HepG2 (cell line): ENCODE measurements around the gene PPP1R12A. TPM values are rescaled to one million over a fixed set of nuclear protein-coding genes. Genes with fewer than 3 reads are reported as not detected.

ENCODE experiments used
- ATAC-seq: fragments of 200-7000 bp; cut with Tn5 transposase; 3 replicates; pipeline ENCODE4 v1.9.1; 2020; ENCODE audit warnings: mild to moderate bottlenecking, moderate library complexity
- BruUV-seq: library from RNA; stranded (reverse); fragments of 400-500 nt; replicated peaks from 2 replicates; lab custom pipeline; 2021; lab: Mats Ljungman, UMichigan
- CTCF ChIA-PET: fragments of 300-600 bp; formaldehyde crosslinking; extraction: SDS; loops from one replicate; lab custom pipeline; 2021; ENCODE audit warnings: low total read pairs, inconsistent platforms, low intra/inter-chr PET ratio; lab: Yijun Ruan, JAX
- POLR2A ChIA-PET: fragments of 350-600 bp; sonication (Branson Sonifier 250); formaldehyde crosslinking; loops from one replicate; lab custom pipeline; 2020; ENCODE audit warnings: antibody characterized with exemption, inconsistent platforms; lab: Yijun Ruan, JAX
- DNase-seq: peaks from one replicate; pipeline ENCODE4 v3.0.0-alpha.2; 2015; ENCODE audit warnings: low spot score
- FAIRE-seq: peaks from 3 replicates; lab custom pipeline; 2011; peaks lifted over from hg19 to GRCh38; lab: Jason Lieb, UNC
- H2AFZ ChIP-seq: one replicate; pipeline ENCODE4 v1.6.1; 2011; ENCODE audit warnings: low read length, inconsistent platforms
- H3K27ac ChIP-seq: fragments of 300-600 bp; 3 replicates; pipeline ENCODE4 v1.8.0; 2011; ENCODE audit warnings: mixed run types, mild to moderate bottlenecking, mixed read lengths, low read length, inconsistent platforms; ENCODE audit not compliant: insufficient read depth; ENCODE audit errors: extremely low read length
- H3K27me3 ChIP-seq, 2 experiments: fragments of 200-600 bp in 1 of 2; 2 replicates in 1 of 2; 3 replicates in 1 of 2; pipeline versions ENCODE4 v1.6.0 to v1.8.0; 2011; ENCODE audit warnings: low read length in 2 of 2, mild to moderate bottlenecking in 2 of 2, moderate library complexity in 2 of 2, inconsistent platforms in 1 of 2; ENCODE audit not compliant: insufficient read depth in 2 of 2, control insufficient read depth in 1 of 2
- H3K36me3 ChIP-seq, 2 experiments: fragments of 200-600 bp in 1 of 2; replicated peaks in 1 of 2; 2 replicates in 1 of 2; 3 replicates in 1 of 2; pipeline versions ENCODE4 v1.5.1 to v1.8.0; 2011; ENCODE audit warnings: low read length in 2 of 2, inconsistent platforms in 1 of 2; ENCODE audit not compliant: insufficient read depth in 2 of 2, control insufficient read depth in 1 of 2
- H3K4me1 ChIP-seq: 2 replicates; pipeline ENCODE4 v1.5.1; 2012; ENCODE audit warnings: low read length, inconsistent platforms; ENCODE audit not compliant: insufficient read depth
- H3K4me2 ChIP-seq: 2 replicates; pipeline ENCODE4 v1.6.0; 2011; ENCODE audit warnings: low read depth, low read length, inconsistent platforms
- H3K4me3 ChIP-seq, 3 experiments: fragments of 200-600 bp in 1 of 3; sonication (generic), shearing (Covaris generic) in 1 of 3; replicated peaks in 1 of 3; 2 replicates each; pipeline ENCODE4 v1.5.1; 2011 to 2016; ENCODE audit warnings: low read length in 3 of 3, inconsistent platforms in 2 of 3, low read depth in 2 of 3, mild to moderate bottlenecking in 2 of 3, control low read depth in 1 of 3, mixed read lengths in 1 of 3; ENCODE audit not compliant: insufficient read depth in 1 of 3
- H3K79me2 ChIP-seq: one replicate; pipeline ENCODE4 v1.6.1; 2011; ENCODE audit warnings: low read length, inconsistent platforms; ENCODE audit not compliant: insufficient read depth
- H3K9ac ChIP-seq: 2 replicates; pipeline ENCODE4 v1.6.0; 2011; ENCODE audit warnings: mild to moderate bottlenecking, low read depth, low read length, inconsistent platforms; ENCODE audit not compliant: insufficient read depth
- H3K9me3 ChIP-seq: 2 replicates; pipeline ENCODE4 v1.5.1; 2012; ENCODE audit warnings: mild to moderate bottlenecking, low read length
- H4K20me1 ChIP-seq: 2 replicates; pipeline ENCODE4 v1.6.0; 2011; ENCODE audit warnings: inconsistent platforms, mild to moderate bottlenecking, low read length, moderate library complexity; ENCODE audit not compliant: insufficient read depth
- AGO1 ChIP-seq: fragments of 200-400 bp; formaldehyde crosslinking; IDR thresholded peaks from 2 replicates; pipeline ENCODE4 v1.6.1; 2017; ENCODE audit warnings: mild to moderate bottlenecking, low read depth, low read length, moderate library complexity; ENCODE audit not compliant: poor library complexity, severe bottlenecking
- DNMT3B ChIP-seq: conservative IDR thresholded peaks from 2 replicates; pipeline ENCODE4 v1.6.1; 2016; ENCODE audit warnings: missing biosample characterization, control low read depth
- ELF3 ChIP-seq: IDR thresholded peaks from 2 replicates; pipeline ENCODE4 v1.6.1; 2016; ENCODE audit warnings: missing genetic modification reagents, missing compliant biosample characterization
- FOXO1 ChIP-seq: sonication (generic); formaldehyde crosslinking; IDR thresholded peaks from 2 replicates; pipeline ENCODE4 v1.4.0; 2020; ENCODE audit warnings: missing genetic modification reagents
- HOXA9 ChIP-seq: sonication (generic); formaldehyde crosslinking; IDR thresholded peaks from 2 replicates; pipeline ENCODE4 v1.8.1; 2022; ENCODE audit warnings: missing genetic modification reagents, mild to moderate bottlenecking, moderate library complexity, borderline replicate concordance
- ZNF879 ChIP-seq: sonication (generic); formaldehyde crosslinking; IDR thresholded peaks from 2 replicates; pipeline ENCODE4 v1.8.1; 2023; ENCODE audit warnings: missing genetic modification reagents
- in situ Hi-C: cut with HindIII; loops from 2 replicates; pipeline ENCODE4 v1.10.0; 2017; ENCODE audit warnings: low pct_unique_long_range_greater_than_20kb; ENCODE audit not compliant: extremely low pct_ligation_motif_present
- intact Hi-C: fragments of 100-400 bp; cut with micrococcal nuclease; formaldehyde crosslinking; loops from one replicate; pipeline ENCODE4 v1.10.0; 2022; ENCODE audit not compliant: unreplicated experiment
- polyA plus RNA-seq, 8 experiments: library from polyadenylated mRNA; depleted of rRNA in 3 of 8; stranded (reverse) in 7 of 8; unstranded in 1 of 8; fragments of >200 nt; fragmentation: Illumina TruSeq in 4 of 8; extraction: Trizol in 4 of 8; gene quantifications; 2 replicates each; pipeline versions ENCODE4 v1.2.1 to v1.2.3, GENCODE V29; 2011 to 2016; ENCODE audit warnings: low read depth in 4 of 8, missing spikeins in 1 of 8, mixed read lengths in 1 of 8; ENCODE audit not compliant: insufficient read depth in 1 of 8
- total RNA-seq, 5 experiments: library from RNA; depleted of rRNA; stranded (reverse); fragments of >200 nt; fragmentation: Illumina TruSeq; extraction: Trizol; gene quantifications; 2 replicates each; pipeline ENCODE4 v1.2.3, GENCODE V29; 2016; ENCODE audit warnings: low read depth in 1 of 5
- TF ChIP-seq, protein P1 (sequence below): sonication (generic); formaldehyde crosslinking; IDR thresholded peaks from 2 replicates; pipeline ENCODE4 v1.5.0; 2020; ENCODE audit warnings: mild to moderate bottlenecking, missing genetic modification reagents
- TF ChIP-seq, protein P2 (sequence below): sonication (generic); formaldehyde crosslinking; IDR thresholded peaks from 2 replicates; pipeline ENCODE4 v1.4.0; 2020; ENCODE audit warnings: mild to moderate bottlenecking, missing genetic modification reagents
- TF ChIP-seq, protein P3 (sequence below): sonication (generic); formaldehyde crosslinking; IDR thresholded peaks from 2 replicates; pipeline ENCODE4 v1.4.0; 2020; ENCODE audit warnings: mild to moderate bottlenecking, missing genetic modification reagents, borderline replicate concordance

PPP1R12A gene
- total and polyA plus RNA-seq, 2 of the 13 experiments (the other 11 are each of a cell fraction or from before 2014, with no cell fraction given): 23.8 to 50.0 TPM

DNA sequence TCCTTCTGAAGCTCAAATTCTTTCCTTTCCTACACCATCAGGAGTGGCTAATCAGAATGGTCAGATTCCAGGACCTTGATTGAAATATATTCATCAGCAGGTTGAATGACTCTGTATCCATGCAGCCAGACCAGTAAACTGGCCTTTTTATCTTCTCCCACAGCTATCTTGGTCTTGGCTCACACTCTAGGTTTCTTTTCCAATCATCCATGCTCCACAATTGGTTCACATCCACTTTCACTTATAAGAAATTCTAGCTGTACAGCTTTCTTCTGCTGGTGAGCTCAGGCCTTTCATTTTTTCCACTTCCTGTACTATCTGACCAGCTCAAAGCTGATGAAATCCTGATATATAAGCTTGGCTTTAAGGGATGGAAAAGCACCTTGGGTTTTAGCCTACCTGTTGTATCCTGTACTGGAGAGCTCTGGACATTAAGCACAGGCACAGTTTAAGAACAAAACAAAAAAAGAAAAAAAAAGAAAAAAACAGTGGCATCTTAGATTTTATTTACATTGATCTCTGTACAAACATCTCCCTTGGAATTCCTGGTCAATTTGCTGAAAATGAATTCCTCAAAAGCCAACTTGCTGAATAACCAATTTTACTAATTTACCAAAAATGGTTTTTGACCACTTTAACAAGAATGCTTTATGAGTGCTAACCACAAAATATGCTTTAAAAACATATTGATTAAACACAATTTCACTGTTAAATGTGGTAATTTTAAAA is 152.6 kb downstream of the PPP1R12A start:
- intact Hi-C loops (no loop called here), in situ Hi-C loops (loop anchor here (25.0 kb wide), 1 partner anchor 405 kb away; no protein-coding TSS in a partner anchor)
- FAIRE-seq (no peak), DNase-seq (no peak), ATAC-seq (no peak)
- no peak overlapping the region for H3K9ac ChIP-seq
- H3K79me2 ChIP-seq: no peaks in the 10 kb centered on the region
- 0 out of 2 replicates have a peak, but pooled peaks cover 6% of the 10 kb centered on the region for H3K4me1 ChIP-seq
- BruUV-seq: no TSS peak
- H4K20me1 ChIP-seq: no peaks in the 10 kb centered on the region
- H3K9me3 ChIP-seq: no peaks in the 10 kb centered on the region
- H3K27me3 ChIP-seq: no peaks in the 10 kb centered on the region
- H3K36me3 ChIP-seq: peaks cover 2 to 30% of the 10 kb centered on the region in 2 experiments; a peak in 3 of 5 replicates
- H3K4me2 ChIP-seq: no peak overlapping the region
- no peak overlapping the region for H3K27ac ChIP-seq
- ChIA-PET POLR2A (no interaction called here), CTCF (no interaction called here)
- no peak overlapping the region for H2AFZ ChIP-seq
- H3K4me3 ChIP-seq: no peak overlapping the region
- TF ChIP-seq FOXO1 (no peak), AGO1 (no peak), HOXA9 (CRISPR knock-in tag) (no peak), ELF3 (CRISPR knock-in tag) (no peak), ZNF879 (no peak), DNMT3B (CRISPR knock-in tag) (no peak)
- TF ChIP-seq, protein P1, sequence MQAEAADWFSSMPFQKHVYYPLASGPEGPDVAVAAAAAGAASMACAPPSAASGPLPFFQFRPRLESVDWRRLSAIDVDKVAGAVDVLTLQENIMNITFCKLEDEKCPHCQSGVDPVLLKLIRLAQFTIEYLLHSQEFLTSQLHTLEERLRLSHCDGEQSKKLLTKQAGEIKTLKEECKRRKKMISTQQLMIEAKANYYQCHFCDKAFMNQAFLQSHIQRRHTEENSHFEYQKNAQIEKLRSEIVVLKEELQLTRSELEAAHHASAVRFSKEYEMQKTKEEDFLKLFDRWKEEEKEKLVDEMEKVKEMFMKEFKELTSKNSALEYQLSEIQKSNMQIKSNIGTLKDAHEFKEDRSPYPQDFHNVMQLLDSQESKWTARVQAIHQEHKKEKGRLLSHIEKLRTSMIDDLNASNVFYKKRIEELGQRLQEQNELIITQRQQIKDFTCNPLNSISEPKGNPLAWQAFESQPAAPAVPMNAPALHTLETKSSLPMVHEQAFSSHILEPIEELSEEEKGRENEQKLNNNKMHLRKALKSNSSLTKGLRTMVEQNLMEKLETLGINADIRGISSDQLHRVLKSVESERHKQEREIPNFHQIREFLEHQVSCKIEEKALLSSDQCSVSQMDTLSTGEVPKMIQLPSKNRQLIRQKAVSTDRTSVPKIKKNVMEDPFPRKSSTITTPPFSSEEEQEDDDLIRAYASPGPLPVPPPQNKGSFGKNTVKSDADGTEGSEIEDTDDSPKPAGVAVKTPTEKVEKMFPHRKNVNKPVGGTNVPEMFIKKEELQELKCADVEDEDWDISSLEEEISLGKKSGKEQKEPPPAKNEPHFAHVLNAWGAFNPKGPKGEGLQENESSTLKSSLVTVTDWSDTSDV: no peak
- TF ChIP-seq, protein P2, sequence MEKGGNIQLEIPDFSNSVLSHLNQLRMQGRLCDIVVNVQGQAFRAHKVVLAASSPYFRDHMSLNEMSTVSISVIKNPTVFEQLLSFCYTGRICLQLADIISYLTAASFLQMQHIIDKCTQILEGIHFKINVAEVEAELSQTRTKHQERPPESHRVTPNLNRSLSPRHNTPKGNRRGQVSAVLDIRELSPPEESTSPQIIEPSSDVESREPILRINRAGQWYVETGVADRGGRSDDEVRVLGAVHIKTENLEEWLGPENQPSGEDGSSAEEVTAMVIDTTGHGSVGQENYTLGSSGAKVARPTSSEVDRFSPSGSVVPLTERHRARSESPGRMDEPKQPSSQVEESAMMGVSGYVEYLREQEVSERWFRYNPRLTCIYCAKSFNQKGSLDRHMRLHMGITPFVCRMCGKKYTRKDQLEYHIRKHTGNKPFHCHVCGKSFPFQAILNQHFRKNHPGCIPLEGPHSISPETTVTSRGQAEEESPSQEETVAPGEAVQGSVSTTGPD (CRISPR knock-in tag): no peak
- TF ChIP-seq, protein P3, sequence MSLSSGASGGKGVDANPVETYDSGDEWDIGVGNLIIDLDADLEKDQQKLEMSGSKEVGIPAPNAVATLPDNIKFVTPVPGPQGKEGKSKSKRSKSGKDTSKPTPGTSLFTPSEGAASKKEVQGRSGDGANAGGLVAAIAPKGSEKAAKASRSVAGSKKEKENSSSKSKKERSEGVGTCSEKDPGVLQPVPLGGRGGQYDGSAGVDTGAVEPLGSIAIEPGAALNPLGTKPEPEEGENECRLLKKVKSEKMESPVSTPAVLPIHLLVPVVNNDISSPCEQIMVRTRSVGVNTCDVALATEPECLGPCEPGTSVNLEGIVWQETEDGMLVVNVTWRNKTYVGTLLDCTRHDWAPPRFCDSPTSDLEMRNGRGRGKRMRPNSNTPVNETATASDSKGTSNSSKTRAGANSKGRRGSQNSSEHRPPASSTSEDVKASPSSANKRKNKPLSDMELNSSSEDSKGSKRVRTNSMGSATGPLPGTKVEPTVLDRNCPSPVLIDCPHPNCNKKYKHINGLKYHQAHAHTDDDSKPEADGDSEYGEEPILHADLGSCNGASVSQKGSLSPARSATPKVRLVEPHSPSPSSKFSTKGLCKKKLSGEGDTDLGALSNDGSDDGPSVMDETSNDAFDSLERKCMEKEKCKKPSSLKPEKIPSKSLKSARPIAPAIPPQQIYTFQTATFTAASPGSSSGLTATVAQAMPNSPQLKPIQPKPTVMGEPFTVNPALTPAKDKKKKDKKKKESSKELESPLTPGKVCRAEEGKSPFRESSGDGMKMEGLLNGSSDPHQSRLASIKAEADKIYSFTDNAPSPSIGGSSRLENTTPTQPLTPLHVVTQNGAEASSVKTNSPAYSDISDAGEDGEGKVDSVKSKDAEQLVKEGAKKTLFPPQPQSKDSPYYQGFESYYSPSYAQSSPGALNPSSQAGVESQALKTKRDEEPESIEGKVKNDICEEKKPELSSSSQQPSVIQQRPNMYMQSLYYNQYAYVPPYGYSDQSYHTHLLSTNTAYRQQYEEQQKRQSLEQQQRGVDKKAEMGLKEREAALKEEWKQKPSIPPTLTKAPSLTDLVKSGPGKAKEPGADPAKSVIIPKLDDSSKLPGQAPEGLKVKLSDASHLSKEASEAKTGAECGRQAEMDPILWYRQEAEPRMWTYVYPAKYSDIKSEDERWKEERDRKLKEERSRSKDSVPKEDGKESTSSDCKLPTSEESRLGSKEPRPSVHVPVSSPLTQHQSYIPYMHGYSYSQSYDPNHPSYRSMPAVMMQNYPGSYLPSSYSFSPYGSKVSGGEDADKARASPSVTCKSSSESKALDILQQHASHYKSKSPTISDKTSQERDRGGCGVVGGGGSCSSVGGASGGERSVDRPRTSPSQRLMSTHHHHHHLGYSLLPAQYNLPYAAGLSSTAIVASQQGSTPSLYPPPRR: no peak
